DMS153 treated with DMSO at 0.1 percent for 48 hours (cell line): ENCODE results near the gene ITGA7.
"Not testable (repeated sequence)": the region's sequence is repeated elsewhere in the genome, so short reads cannot be mapped to it uniquely, and the experiment has no call there.

ENCODE experiments used
- DNase-seq: peaks from one replicate; lab custom pipeline; 2025; ENCODE audit not compliant: unreplicated experiment; lab: John Stamatoyannopoulos, UW

Gene ITGA7

DNA sequence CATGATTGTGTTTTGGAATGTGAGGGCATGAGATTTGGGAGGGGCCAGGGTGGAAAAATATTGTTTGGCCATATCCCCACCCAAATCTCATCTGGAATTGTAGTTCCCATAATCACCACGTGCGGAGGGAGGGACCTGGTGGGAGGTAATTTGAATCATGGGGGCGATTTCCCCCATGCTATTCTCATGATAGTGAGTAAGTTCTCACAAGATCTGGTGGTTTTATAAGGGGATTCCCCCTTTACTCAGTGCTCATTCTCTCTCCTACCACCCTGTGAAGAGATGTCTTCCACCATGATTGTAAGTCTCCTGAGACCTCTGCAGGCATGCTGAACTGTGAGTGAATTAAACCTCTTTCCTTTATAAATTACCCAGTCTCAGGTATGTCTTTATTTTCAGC, 55.4 kb downstream of the ITGA7 start:
- no peak for DNase-seq

DNA sequence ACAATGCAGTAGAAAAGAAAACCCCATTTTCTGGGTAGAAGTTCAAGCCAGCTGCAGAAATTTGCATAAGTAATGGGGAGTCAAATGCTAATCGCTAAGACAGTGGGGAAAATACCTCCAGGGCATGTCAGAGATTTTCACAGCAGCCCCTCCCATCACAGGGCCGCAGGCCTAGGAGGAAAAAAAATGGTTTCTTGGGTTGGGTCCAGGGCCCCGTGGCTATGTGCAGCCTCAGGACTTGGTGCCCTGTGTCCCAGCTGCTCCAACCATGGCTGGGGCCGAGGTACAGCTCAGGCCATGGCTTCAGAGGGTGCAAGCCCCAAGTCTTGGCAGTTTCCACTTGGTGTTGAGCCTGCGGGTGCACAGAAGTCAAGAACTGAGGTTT, 56.4 kb downstream of the ITGA7 start:
- DNase-seq = no peak

DNA sequence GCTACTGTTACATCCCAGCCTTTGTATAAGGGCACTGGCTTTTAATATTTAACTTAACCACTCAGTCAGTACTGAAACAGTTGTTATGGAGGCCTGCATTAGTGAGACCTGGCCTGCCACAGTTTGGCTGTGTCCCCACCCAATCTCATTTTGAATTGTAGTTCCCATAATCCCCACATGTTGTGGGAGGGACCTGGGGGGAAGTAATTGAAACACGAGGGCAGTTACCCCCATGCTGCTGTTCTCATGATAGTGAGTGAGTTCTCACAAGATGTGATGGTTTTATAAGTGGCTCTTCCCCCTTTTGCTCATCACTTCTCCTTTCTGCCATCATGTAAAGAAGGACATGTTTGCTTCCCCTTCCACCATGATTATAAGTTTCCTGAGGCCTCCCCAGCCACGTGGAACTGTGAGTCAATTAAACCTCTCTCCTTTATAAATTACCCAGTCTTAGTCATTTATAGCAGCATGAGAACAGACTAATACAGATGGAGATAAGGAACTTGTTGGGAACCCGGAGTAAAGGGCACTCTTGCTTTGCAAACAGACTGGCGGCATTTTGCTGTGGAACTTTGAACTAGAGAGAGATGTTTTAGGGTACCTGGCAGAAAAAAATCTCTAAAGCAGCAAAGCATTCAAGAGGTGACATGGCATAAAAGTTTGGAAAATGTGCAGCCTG, 56.9 kb downstream of the ITGA7 start:
- DNase-seq = not testable (repeated sequence)

DNA sequence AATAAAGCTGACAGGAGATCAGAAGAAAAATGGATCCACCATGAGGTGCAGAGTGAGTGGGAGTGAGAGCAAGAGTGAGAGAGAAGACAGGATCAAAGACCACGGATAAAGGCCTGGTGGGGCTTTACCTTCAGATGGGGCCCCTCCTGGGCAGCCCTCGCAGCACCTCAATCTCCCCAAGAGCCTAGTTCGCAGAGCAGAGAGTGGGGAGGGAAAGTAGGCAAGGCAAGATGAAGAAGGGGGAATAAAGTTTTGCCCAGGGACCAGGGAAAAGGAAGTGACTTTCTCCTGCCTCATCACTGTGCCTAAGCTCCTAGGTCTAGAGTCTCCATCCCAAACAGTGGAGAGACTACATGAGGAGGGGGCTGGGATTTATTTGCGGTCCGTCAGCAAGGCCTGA, 60.7 kb downstream of the ITGA7 start:
- no peak for DNase-seq

DNA sequence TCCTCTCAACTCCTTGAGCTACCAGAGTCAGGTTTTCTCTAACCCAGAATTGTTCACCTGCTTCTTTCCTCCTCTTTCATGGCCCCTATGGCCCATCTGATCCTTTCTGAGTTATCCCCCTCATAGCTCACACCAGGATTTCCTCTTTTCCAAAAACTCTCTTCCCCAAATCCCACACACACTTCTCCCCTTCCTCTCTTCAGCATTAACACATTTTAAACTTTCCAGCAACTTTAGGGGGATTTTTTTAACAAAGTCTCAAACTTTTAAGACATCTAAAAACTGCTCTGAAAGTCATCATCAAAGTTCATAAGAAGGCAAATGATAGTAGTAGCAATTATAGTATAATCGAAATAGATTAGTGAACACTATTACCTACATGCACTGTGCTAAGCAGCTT, 63.1 kb downstream of the ITGA7 start:
- no peak for DNase-seq

DNA sequence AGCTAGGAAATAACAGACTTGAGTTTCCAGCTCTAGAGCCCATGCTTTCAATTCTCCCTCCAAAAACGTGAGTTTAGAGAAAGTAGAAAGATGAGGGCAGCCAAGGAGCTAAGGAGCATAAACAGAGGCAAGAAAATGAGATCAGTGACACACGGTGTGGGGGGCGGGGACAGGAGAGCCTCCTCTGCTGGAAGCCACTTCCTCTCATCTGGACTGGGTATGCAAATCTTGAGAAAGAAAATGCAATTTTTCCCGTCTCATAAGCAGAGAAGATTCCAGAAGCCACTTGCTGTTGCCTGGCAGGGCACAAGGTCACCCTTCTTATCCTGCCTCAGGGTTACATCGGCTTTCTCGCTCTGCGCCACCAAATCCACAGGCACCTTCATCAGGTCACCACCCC, 65.0 kb downstream of the ITGA7 start:
- DNase-seq = no peak

DNA sequence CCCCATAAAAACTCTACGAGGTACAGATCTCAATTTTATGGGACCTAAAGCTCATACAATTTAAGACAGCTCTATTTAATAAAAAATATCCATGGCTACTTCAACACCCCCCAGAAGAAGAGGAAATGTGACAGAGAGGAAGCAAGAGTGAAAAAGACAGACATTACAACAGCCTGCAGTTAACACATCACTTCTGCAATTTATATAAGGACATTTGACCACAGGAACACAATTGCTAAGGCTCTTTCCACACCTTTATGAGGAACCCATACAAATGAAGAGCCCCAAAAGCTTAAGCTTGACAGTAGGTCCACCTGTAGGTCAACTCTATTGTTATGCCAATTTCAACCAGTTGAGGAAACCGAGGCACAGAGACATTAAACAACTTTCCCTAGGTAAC, 65.4 kb downstream of the ITGA7 start:
- DNase-seq = no peak

DNA sequence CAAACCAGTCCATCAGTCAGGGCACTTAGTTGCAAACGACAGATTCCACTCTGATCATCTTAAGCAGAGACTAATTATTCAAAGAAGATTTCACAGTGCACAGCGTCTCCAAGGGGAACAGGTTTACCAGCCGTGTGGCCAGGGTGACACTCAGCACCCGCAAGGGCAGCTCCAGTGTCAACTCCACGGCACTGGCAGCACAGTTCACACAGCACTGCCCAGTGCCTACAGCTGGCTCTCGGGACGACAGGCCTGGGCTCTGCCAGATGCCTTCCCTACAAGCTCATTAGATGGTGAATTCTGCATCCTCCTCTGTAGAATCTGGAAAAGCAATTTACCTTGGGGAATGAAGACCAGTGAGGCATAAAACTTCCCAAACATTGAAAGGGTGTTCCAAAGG, 66.1 kb downstream of the ITGA7 start:
- no peak for DNase-seq

DNA sequence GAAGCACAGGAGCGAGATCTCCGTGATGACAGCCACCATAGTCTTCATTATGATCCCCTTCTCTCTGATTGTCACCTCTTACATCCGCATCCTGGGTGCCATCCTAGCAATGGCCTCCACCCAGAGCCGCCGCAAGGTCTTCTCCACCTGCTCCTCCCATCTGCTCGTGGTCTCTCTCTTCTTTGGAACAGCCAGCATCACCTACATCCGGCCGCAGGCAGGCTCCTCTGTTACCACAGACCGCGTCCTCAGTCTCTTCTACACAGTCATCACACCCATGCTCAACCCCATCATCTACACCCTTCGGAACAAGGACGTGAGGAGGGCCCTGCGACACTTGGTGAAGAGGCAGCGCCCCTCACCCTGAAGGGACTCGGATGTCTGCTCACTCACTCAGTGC, 70.2 kb downstream of the ITGA7 start:
- DNase-seq = no peak

DNA sequence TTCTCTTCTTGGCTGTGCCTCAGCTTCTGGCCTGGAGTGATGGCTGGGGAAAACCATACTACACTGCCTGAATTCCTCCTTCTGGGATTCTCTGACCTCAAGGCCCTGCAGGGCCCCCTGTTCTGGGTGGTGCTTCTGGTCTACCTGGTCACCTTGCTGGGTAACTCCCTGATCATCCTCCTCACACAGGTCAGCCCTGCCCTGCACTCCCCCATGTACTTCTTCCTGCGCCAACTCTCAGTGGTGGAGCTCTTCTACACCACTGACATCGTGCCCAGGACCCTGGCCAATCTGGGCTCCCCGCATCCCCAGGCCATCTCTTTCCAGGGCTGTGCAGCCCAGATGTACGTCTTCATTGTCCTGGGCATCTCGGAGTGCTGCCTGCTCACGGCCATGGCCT, 70.9 kb downstream of the ITGA7 start, which contains the start of gene OR10P1:
TSS of gene OR10P1 (plus strand) at position 40 of the 400 bp plus-strand sequence. CDS start at position 40, 0 bp downstream.
- DNase-seq = no peak

DNA sequence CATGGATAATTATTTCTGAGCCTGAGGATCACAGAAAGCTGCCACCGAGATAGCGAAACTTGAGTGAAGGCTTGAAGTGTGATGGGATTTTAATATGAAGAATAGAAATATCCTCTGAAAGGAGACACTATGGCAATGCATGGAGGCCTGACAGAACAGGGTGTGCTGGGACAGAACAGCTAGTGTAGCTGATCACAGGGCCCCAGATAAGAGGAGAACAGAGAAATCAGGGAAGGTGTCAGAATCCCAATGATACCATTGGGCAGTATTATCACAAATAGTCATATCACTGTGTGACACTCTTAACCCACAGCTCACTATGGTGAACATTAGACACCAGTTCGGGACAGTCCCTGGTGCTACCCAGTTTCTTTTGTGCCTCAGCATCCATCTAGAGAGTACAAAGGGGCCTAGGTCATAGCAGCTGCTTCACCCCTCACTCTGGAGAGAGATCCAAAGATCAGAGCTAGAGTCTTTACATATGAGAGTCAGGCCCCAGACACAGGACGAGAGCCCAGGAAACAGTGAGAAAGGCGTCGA, 71.5 kb downstream of the ITGA7 start:
- no peak for DNase-seq
